Peyer's patch (tissue), 4 donors: Measurements from ENCODE around the gene FRS2. TPM values are rescaled to one million over a fixed set of nuclear protein-coding genes. Genes with fewer than 3 reads are reported as not detected.

Experiments used
- DNase-seq, 3 donors: peaks; one replicate each; pipeline ENCODE4 v3.0.0-alpha.2; 2017 to 2019
- H3K27ac ChIP-seq, 4 donors: fragments of 200-600 bp; sonication (generic); one replicate each; pipeline ENCODE4 v1.5.1; 2016 to 2019
- H3K27me3 ChIP-seq, 2 donors: fragments of 200-600 bp; sonication (generic); one replicate each; pipeline ENCODE4 v1.5.1; 2019
- H3K36me3 ChIP-seq, 3 donors: fragments of 200-600 bp; sonication (generic); one replicate each; pipeline ENCODE4 v1.5.1; 2016 to 2019
- H3K4me1 ChIP-seq, 4 donors: fragments of 200-600 bp; sonication (generic); one replicate each; pipeline ENCODE4 v1.5.1; 2016 to 2019
- H3K4me3 ChIP-seq, 4 donors: fragments of 200-600 bp; sonication (generic); 1 replicate in 3 of 4; 2 replicates in 1 of 4; pipeline ENCODE4 v1.5.1; 2016 to 2019; ENCODE audit warnings: mild to moderate bottlenecking in 1 of 4
- H3K9me3 ChIP-seq, 4 donors: fragments of 200-600 bp; sonication (generic); one replicate each; pipeline ENCODE4 v1.5.1; 2016 to 2019; ENCODE audit warnings: mild to moderate bottlenecking in 1 of 4
- CTCF ChIP-seq, 6 experiments: fragments of 450-650 bp in 4 of 6; fragments of 200-600 bp in 2 of 6; sonication (generic) in 1 of 6; IDR thresholded peaks; one replicate each; pipeline ENCODE4 v1.5.1; 2017 to 2019; ENCODE audit warnings: antibody characterized with exemption in 6 of 6, mild to moderate bottlenecking in 3 of 6, moderate library complexity in 1 of 6
- POLR2A ChIP-seq, 2 donors: fragments of 450-650 bp; IDR thresholded peaks; one replicate each; pipeline ENCODE4 v1.5.1; 2017; ENCODE audit warnings: antibody characterized with exemption in 2 of 2, mild to moderate bottlenecking in 2 of 2, moderate library complexity in 2 of 2
- total RNA-seq, 4 donors: library from RNA; depleted of rRNA; stranded (reverse); fragments of >200 nt; gene quantifications; one replicate each; pipeline ENCODE4 v1.1.0, GENCODE V29; 2016

Gene FRS2
- total RNA-seq, 4 donors from 2014 or later, result 14.6 to 64.4 (median 43.2) TPM

DNA sequence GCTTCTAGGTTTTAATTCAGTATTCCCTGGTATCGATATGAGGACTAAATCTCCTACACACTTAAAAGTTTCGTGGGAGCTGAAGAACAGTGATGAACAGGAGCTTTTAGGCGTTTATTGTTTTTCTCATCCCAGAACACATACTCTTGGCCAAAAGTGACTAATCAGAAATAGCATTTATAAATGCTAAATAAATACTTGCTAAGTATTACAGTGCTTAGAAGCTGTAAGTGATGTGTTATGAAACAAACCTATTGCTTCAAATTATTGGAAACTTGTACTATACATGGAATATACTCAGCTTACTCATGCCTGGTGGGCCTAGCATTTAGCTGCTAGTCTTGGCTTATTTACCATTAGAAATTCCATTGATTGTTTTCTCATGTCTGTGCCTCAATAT, 24.9 kb downstream of the FRS2 start:
- TF ChIP-seq CTCF (IDR thresholded peaks at IDR 0.05) (no peak), POLR2A (IDR thresholded peaks at IDR 0.05) (no peak)
- peaks cover 0 to 9% (median 3%) of the 10 kb centered on the region in 4 donors for H3K4me1 ChIP-seq
- no peaks in the 10 kb centered on the region for H3K9me3 ChIP-seq
- no peaks in the 10 kb centered on the region for H3K36me3 ChIP-seq
- no peak overlapping the region for H3K27ac ChIP-seq
- H3K4me3 ChIP-seq, result no peak overlapping the region
- no peaks in the 10 kb centered on the region for H3K27me3 ChIP-seq
- no peak for DNase-seq

DNA sequence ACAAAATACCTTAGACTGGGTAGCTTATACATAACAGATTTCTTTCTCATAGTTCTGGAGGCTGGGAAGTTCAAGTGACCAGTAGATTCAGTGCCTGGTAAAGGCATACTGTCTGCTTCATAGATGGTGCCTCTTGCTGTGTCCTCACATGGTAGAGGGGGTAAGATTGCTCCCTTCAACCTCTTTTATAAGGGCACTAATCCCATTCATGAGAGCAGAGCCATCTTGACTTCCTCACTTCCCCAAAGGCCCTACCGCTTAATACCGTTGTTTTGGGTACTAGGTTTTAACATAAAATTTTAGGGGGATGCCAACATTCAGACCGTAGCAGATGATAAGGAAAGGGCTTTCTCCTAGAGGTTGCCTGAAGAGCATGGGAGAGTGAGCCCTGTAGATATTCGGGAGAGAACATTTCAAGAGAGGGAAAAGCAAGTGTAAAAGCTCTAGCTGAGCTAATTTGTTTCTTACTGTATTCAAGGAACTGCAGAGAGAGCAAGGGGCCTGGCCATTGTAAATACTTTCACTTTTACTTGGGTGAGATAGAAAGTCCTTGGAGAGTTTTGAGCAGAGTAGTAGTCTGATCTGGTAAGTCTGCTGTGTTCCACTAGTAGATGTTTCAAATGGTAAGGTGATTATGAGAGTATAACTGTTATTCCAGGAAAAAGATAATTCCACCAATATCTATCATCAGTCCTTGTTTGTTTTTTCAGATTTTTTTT, 27.3 kb downstream of the FRS2 start:
- DNase-seq, result no peak
- Histone ChIP-seq H3K27ac (peak overlapping the region in 1 of 4 donors; percentile 20), H3K9me3 (no peaks in the 10 kb centered on the region), H3K36me3 (no peaks in the 10 kb centered on the region), H3K27me3 (no peaks in the 10 kb centered on the region), H3K4me1 (peaks cover 0 to 9% (median 3%) of the 10 kb centered on the region in 4 donors), H3K4me3 (no peak overlapping the region)
- no peak for TF ChIP-seq POLR2A (IDR thresholded peaks at IDR 0.05)
- TF ChIP-seq CTCF (IDR thresholded peaks at IDR 0.05), result no peak

DNA sequence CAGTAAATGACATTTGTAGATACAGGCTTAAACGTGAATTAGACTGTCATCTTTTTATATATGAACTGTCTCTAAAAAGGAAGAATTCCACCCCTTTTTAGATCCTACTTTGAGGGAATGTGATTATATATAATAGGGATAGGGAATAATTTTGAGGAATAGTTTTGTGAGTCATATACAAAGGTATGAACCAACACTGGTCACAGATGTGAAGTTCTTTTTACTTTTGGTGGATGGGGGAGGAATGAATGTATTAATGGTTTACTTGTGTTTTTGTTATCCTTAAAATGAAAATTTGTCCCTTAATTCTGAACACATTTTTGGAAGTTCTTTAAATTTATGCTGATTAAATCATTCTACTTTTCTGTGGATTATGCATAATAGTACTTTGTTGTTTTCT, 30.4 kb downstream of the FRS2 start:
- no peaks in the 10 kb centered on the region for H3K9me3 ChIP-seq
- TF ChIP-seq POLR2A (IDR thresholded peaks at IDR 0.05) (no peak), CTCF (IDR thresholded peaks at IDR 0.05) (no peak)
- H3K27ac ChIP-seq, result no peak overlapping the region
- peaks cover 0 to 9% (median 3%) of the 10 kb centered on the region in 4 donors for H3K4me1 ChIP-seq
- no peak overlapping the region for H3K4me3 ChIP-seq
- DNase-seq, result no peak
- no peaks in the 10 kb centered on the region for H3K27me3 ChIP-seq
- H3K36me3 ChIP-seq, result no peaks in the 10 kb centered on the region

DNA sequence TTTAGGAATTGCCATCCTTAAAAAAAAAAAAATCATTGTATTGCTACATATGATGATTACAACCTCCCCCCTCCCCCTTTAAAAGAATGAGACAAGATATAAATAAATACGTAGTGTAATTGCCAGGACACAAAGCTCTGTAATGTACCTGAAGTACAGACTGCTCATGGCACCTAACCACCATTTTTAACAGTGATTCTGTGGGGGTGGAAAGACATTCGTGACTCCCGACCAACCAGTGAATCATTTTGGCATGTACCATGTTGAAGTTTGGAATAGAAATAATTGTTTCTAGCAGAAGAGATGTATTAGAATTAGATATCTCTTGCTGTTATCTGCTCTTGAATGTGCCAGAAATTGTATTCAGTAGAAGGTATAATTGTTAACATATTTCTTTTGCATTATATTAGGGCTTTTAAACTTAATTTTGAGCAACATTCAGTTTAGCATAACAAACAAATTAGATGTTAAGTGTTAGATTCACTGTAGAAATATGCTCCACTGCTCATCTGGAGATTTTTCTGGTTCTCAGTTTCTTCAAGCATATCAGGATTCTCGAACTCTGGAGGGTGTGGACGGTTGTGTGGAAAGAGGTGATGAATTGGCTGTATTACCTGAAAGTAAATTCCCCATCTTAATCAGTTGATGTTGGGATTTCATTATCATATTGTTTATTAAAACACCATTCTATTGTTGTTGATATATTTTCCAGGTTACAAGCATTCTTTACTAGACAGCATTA, 31.1 kb downstream of the FRS2 start:
- Histone ChIP-seq H3K4me3 (no peak overlapping the region), H3K36me3 (no peaks in the 10 kb centered on the region), H3K27ac (no peak overlapping the region), H3K27me3 (no peaks in the 10 kb centered on the region), H3K9me3 (no peaks in the 10 kb centered on the region), H3K4me1 (peaks cover 0 to 9% (median 3%) of the 10 kb centered on the region in 4 donors)
- DNase-seq, result no peak
- no peak for TF ChIP-seq CTCF (IDR thresholded peaks at IDR 0.05)
- TF ChIP-seq POLR2A (IDR thresholded peaks at IDR 0.05), result no peak

DNA sequence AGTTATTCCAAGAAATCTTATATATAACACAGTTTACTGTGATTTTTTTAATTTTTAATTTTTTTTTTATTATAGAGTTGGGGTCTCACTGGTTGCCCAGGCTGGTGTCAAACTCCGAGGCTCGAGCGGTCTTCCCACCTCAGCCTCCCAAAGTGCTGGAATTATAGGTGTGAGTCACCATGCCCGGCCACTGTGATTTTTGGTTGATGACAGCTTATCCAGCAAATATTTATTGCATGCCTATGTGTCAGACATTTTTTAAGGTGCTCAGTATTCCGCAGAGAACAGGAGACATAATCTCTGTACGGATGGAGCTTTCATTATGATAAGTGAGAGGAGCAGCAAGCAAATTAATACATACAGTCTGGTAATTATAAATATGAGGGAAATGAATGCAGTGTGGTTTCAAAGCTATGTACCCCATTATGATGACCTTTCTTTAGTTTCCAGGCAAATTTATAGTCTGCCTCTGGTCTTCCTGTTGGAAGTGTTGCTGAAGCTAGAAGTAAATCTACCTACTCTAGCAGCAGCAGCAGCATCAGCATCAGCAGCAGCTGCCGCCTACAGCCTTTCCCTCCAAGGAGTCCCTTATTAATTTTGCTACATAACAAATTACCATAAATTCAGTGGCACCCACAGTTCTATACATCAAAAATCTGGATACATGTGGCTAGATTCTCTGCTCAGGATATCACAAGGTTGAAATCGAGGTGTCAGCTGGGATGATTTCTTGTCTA, 32.3 kb downstream of the FRS2 start:
- TF ChIP-seq CTCF (IDR thresholded peaks at IDR 0.05), result no peak
- TF ChIP-seq POLR2A (IDR thresholded peaks at IDR 0.05), result no peak
- H3K36me3 ChIP-seq, result no peaks in the 10 kb centered on the region
- no peak overlapping the region for H3K27ac ChIP-seq
- DNase-seq, result no peak
- no peaks in the 10 kb centered on the region for H3K9me3 ChIP-seq
- no peaks in the 10 kb centered on the region for H3K27me3 ChIP-seq
- H3K4me3 ChIP-seq, result no peak overlapping the region
- peaks cover 0 to 6% (median 2%) of the 10 kb centered on the region in 4 donors for H3K4me1 ChIP-seq
